OCI-LY7 (cell line): Measurements from ENCODE around the gene DEGS2. TPM values are rescaled to one million over a fixed set of nuclear protein-coding genes. Genes with fewer than 3 reads are reported as not detected.

Experiments used
- BruUV-seq: library from RNA; stranded (reverse); fragments of 400-500 nt; replicated peaks from 2 replicates; lab custom pipeline; 2021; lab: Mats Ljungman, UMichigan
- CTCF ChIA-PET: fragments of 300-600 bp; sonication (Branson Sonifier 250); formaldehyde crosslinking; loops from one replicate; lab custom pipeline; 2022; ENCODE audit warnings: antibody characterized with exemption; ENCODE audit not compliant: unreplicated experiment; lab: Charles Lee
- POLR2A ChIA-PET: fragments of 300-600 bp; sonication (Branson Sonifier 250); formaldehyde crosslinking; loops from one replicate; lab custom pipeline; 2022; ENCODE audit warnings: antibody characterized with exemption; lab: Charles Lee
- DNase-seq: peaks from one replicate; pipeline ENCODE4 v3.0.0-alpha.2; 2015; ENCODE audit warnings: low spot score
- H2AFZ ChIP-seq: fragments of 200-600 bp; sonication (generic), shearing (Covaris generic); 2 replicates; pipeline ENCODE4 v1.6.1; 2014; ENCODE audit warnings: mild to moderate bottlenecking, antibody characterized with exemption, low read length, moderate library complexity
- H3K27ac ChIP-seq: fragments of 200-600 bp; sonication (generic); 2 replicates; pipeline ENCODE4 v1.5.1; 2014; ENCODE audit warnings: mixed run types, low read depth, mild to moderate bottlenecking, moderate library complexity, low read length, inconsistent platforms; ENCODE audit not compliant: poor library complexity, severe bottlenecking
- H3K36me3 ChIP-seq: fragments of 200-600 bp; sonication (generic); 2 replicates; pipeline ENCODE4 v1.6.1; 2014; ENCODE audit warnings: mild to moderate bottlenecking, antibody characterized with exemption, low read length, moderate library complexity, mixed read lengths; ENCODE audit not compliant: insufficient read depth
- H3K4me1 ChIP-seq: fragments of 200-600 bp; sonication (generic); 2 replicates; pipeline ENCODE4 v1.5.1; 2014; ENCODE audit warnings: mild to moderate bottlenecking, low read length; ENCODE audit not compliant: insufficient read depth, poor library complexity, severe bottlenecking
- H3K4me2 ChIP-seq: fragments of 200-600 bp; sonication (generic); 2 replicates; pipeline ENCODE4 v1.6.1; 2014; ENCODE audit warnings: mild to moderate bottlenecking, low read length
- H3K4me3 ChIP-seq: fragments of 200-600 bp; sonication (generic); 2 replicates; pipeline ENCODE4 v1.5.1; 2014; ENCODE audit warnings: mild to moderate bottlenecking, low read depth, low read length; ENCODE audit not compliant: poor library complexity, severe bottlenecking
- H3K79me2 ChIP-seq: fragments of 200-600 bp; sonication (generic); 2 replicates; pipeline ENCODE4 v1.6.1; 2016; ENCODE audit warnings: low read depth, mild to moderate bottlenecking, low read length, moderate library complexity, mixed read lengths; ENCODE audit not compliant: insufficient read depth
- H3K9me2 ChIP-seq: fragments of 200-600 bp; sonication (generic); 2 replicates; pipeline ENCODE4 v1.6.1; 2016; ENCODE audit warnings: mild to moderate bottlenecking, low read length, mixed read lengths; ENCODE audit not compliant: insufficient read depth
- H3K9me3 ChIP-seq: fragments of 200-600 bp; sonication (generic); 2 replicates; pipeline ENCODE4 v1.6.1; 2014; ENCODE audit warnings: mild to moderate bottlenecking, mixed run types, low read length, mixed read lengths
- H4K20me1 ChIP-seq: fragments of 200-600 bp; sonication (generic); 2 replicates; pipeline ENCODE4 v1.6.1; 2014; ENCODE audit warnings: mild to moderate bottlenecking, antibody characterized with exemption, low read length, moderate library complexity, mixed read lengths; ENCODE audit not compliant: insufficient read depth
- EZH2phosphoT487 ChIP-seq: fragments of 200-600 bp; sonication (generic); IDR thresholded peaks from 2 replicates; pipeline ENCODE4 v1.6.1; 2018; ENCODE audit warnings: low read depth, borderline replicate concordance, mild to moderate bottlenecking, mixed run types, antibody characterized with exemption, low read length, moderate library complexity, mixed read lengths
- intact Hi-C: fragments of 100-400 bp; cut with micrococcal nuclease; formaldehyde crosslinking; loops from one replicate; pipeline ENCODE4 v1.10.0; 2022; ENCODE audit not compliant: unreplicated experiment
- total RNA-seq, 2 experiments: library from RNA; depleted of rRNA in 1 of 2; stranded (reverse); fragments of >200 nt in 1 of 2; shearing (Covaris generic) in 1 of 2; gene quantifications; 2 replicates each; pipeline ENCODE4 v1.2.3, GENCODE V29; 2014 to 2022
- TF ChIP-seq, protein P1 (sequence below): fragments of 200-600 bp; sonication (generic); conservative IDR thresholded peaks from 2 replicates; pipeline ENCODE4 v1.5.1; 2014; ENCODE audit warnings: mild to moderate bottlenecking, antibody characterized with exemption, low read length, moderate library complexity, mixed read lengths

The DEGS2 gene
- total RNA-seq, 2 experiments from 2014 or later: 8.3 to 14.6 TPM

DNA sequence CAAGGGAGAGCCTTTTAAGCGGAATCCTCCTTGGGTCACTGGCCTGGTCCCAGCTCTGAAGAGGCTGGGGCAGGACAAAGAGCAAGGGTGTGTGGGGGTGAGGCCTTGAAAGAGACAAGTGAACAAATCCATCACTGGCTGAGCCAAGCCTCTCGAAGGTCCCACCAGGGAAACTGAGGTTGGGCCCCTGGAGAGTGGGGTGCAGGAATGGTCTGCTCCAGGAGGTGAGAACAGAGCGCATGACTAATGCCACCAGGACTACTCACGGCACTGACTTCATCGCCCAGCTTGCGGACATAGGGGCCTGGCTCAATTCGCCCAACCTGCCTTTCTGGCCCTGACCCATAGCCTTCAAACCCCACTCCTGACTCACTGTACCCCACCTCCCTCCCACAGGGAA is 19.2 kb upstream of the DEGS2 start:
- POLR2A ChIA-PET: no interaction called here
- DNase-seq: no peak
- H3K79me2 ChIP-seq: no peaks in the 10 kb centered on the region
- no peak overlapping the region for H3K4me3 ChIP-seq
- H3K4me1 ChIP-seq: no peaks in the 10 kb centered on the region
- H3K4me2 ChIP-seq: no peak overlapping the region
- H3K36me3 ChIP-seq: no peaks in the 10 kb centered on the region
- H2AFZ ChIP-seq: no peak overlapping the region
- no peak overlapping the region for H3K27ac ChIP-seq
- CTCF ChIA-PET: no interaction called here
- no peaks in the 10 kb centered on the region for H3K9me3 ChIP-seq
- no peaks in the 10 kb centered on the region for H3K9me2 ChIP-seq
- BruUV-seq: no TSS peak
- intact Hi-C loops: no loop called here
- TF ChIP-seq, protein P1, sequence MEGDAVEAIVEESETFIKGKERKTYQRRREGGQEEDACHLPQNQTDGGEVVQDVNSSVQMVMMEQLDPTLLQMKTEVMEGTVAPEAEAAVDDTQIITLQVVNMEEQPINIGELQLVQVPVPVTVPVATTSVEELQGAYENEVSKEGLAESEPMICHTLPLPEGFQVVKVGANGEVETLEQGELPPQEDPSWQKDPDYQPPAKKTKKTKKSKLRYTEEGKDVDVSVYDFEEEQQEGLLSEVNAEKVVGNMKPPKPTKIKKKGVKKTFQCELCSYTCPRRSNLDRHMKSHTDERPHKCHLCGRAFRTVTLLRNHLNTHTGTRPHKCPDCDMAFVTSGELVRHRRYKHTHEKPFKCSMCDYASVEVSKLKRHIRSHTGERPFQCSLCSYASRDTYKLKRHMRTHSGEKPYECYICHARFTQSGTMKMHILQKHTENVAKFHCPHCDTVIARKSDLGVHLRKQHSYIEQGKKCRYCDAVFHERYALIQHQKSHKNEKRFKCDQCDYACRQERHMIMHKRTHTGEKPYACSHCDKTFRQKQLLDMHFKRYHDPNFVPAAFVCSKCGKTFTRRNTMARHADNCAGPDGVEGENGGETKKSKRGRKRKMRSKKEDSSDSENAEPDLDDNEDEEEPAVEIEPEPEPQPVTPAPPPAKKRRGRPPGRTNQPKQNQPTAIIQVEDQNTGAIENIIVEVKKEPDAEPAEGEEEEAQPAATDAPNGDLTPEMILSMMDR: no peak
- TF ChIP-seq EZH2phosphoT487: no peak
- no peaks in the 10 kb centered on the region for H4K20me1 ChIP-seq

DNA sequence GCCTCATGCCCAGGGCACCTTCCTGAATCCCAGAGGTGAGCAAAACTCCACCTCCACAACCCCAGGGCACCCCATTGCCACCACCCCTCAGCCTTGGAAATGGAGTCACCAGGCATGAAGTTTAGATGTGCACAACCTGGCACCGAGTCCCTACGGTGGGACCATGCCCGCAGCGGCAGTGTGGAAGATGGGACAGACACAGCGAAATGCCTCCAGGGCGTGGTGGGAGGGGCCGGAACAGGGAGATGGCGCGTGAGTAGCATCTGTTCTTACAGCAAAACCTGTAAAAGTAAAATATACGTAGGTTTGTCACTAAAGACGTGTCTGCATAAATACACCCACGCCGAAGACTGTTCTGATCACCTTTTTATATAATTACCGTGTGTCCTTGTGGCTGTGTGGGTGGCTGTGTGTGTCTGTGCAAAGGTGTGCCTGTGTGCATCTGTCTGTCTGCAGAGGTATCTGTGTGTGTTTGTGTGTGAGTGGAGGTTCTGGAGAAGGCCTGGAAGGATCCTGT is 17.4 kb upstream of the DEGS2 start:
- ChIA-PET CTCF (no interaction called here), POLR2A (no interaction called here)

GRCh38 chr14:100173353-100173752 is 13.9 kb upstream of the DEGS2 start:
- Histone ChIP-seq H3K79me2 (no peaks in the 10 kb centered on the region), H3K9me3 (no peaks in the 10 kb centered on the region), H3K27ac (no peak overlapping the region), H3K4me3 (no peak overlapping the region), H3K4me2 (no peak overlapping the region), H3K4me1 (no peaks in the 10 kb centered on the region), H3K36me3 (no peaks in the 10 kb centered on the region), H4K20me1 (no peaks in the 10 kb centered on the region), H3K9me2 (no peaks in the 10 kb centered on the region), H2AFZ (no peak overlapping the region)
- BruUV-seq: no TSS peak
- intact Hi-C loops: no loop called here
- no peak for DNase-seq
- CTCF ChIA-PET: interaction anchor here (0.6 kb wide), 1 partner anchor 648 kb away, joined by 4 read pairs; no protein-coding TSS in a partner anchor
- TF ChIP-seq, protein P1: peak; percentile 59
- TF ChIP-seq EZH2phosphoT487: no peak
- POLR2A ChIA-PET: interaction anchor here (1.1 kb wide), 1 partner anchor 18 kb away, joined by 4 read pairs; no protein-coding TSS in a partner anchor

More for the DNA sequence above, 17.4 kb upstream of the DEGS2 start:
- H3K36me3 ChIP-seq: no peaks in the 10 kb centered on the region
- H2AFZ ChIP-seq: no peak overlapping the region
- H3K4me2 ChIP-seq: no peak overlapping the region
- H3K4me3 ChIP-seq: no peak overlapping the region
- TF ChIP-seq EZH2phosphoT487: no peak
- TF ChIP-seq, protein P1: no peak
- H3K79me2 ChIP-seq: no peaks in the 10 kb centered on the region
- no peaks in the 10 kb centered on the region for H3K9me3 ChIP-seq
- no TSS peak for BruUV-seq
- no peak overlapping the region for H3K27ac ChIP-seq
- no peak for DNase-seq
- H4K20me1 ChIP-seq: no peaks in the 10 kb centered on the region
- intact Hi-C loops: no loop called here
- no peaks in the 10 kb centered on the region for H3K4me1 ChIP-seq
- H3K9me2 ChIP-seq: no peaks in the 10 kb centered on the region
